Spleen (tissue), 11 donors: ENCODE results near the gene TOM1L2. TPM values are rescaled to one million over a fixed set of nuclear protein-coding genes. Genes with fewer than 3 reads are reported as not detected.

Source experiments
- DNase-seq: peaks from one replicate; pipeline ENCODE4 v3.0.0-alpha.2; 2020
- H3K27ac ChIP-seq, 8 donors: fragments of 200-600 bp; sonication (generic) in 7 of 8; 1 replicate in 4 of 8; 2 replicates in 4 of 8; pipeline versions ENCODE4 v1.5.0 to v1.8.0; 2016 to 2021; ENCODE audit warnings: inconsistent platforms in 4 of 8, mild to moderate bottlenecking in 4 of 8, moderate library complexity in 1 of 8
- H3K27me3 ChIP-seq, 7 donors: fragments of 200-600 bp; sonication (generic) in 6 of 7; replicated peaks in 1 of 7; 1 replicate in 4 of 7; 2 replicates in 3 of 7; pipeline versions ENCODE4 v1.5.0 to v1.8.0; 2016 to 2021; ENCODE audit warnings: inconsistent platforms in 3 of 7, mild to moderate bottlenecking in 1 of 7
- H3K36me3 ChIP-seq, 6 donors: fragments of 200-600 bp; sonication (generic) in 5 of 6; 1 replicate in 4 of 6; 2 replicates in 2 of 6; pipeline versions ENCODE4 v1.5.0 to v1.8.0; 2016 to 2021; ENCODE audit warnings: inconsistent platforms in 2 of 6
- H3K4me1 ChIP-seq, 6 donors: fragments of 200-600 bp; sonication (generic) in 5 of 6; 1 replicate in 3 of 6; 2 replicates in 3 of 6; pipeline versions ENCODE4 v1.5.0 to v1.8.0; 2016 to 2021; ENCODE audit warnings: inconsistent platforms in 3 of 6
- H3K4me3 ChIP-seq, 8 donors: fragments of 200-600 bp; sonication (generic) in 7 of 8; 1 replicate in 4 of 8; 2 replicates in 4 of 8; pipeline versions ENCODE4 v1.5.0 to v1.8.0; 2016 to 2021; ENCODE audit warnings: inconsistent platforms in 4 of 8, mild to moderate bottlenecking in 4 of 8, moderate library complexity in 2 of 8
- H3K9me3 ChIP-seq, 8 donors: fragments of 200-600 bp; sonication (generic) in 7 of 8; 1 replicate in 4 of 8; 2 replicates in 4 of 8; pipeline versions ENCODE4 v1.5.0 to v1.8.0; 2016 to 2021; ENCODE audit warnings: inconsistent platforms in 4 of 8
- POLR2A ChIP-seq, 3 donors: fragments of 450-650 bp; IDR thresholded peaks; one replicate each; pipeline ENCODE4 v1.5.1; 2017; ENCODE audit warnings: antibody characterized with exemption in 3 of 3, mild to moderate bottlenecking in 1 of 3
- POLR2AphosphoS5 ChIP-seq, 3 donors: sonication (generic); formaldehyde crosslinking; IDR thresholded peaks; one replicate each; pipeline ENCODE4 v1.5.1; 2017; ENCODE audit warnings: antibody characterized with exemption in 3 of 3
- WGBS, 5 donors: extraction: QIAGEN DNeasy Blood & Tissue Kit in 3 of 5; methylation state at CpG; one replicate each; pipeline versions ENCODE4 v1.1.5 to v1.1.7; 2013 to 2018; 5-methylcytosine and 5-hydroxymethylcytosine counted together
- intact Hi-C: fragments of 100-400 bp; cut with DNase I; formaldehyde crosslinking; loops from one replicate; pipeline ENCODE4 v1.15.0; 2023; ENCODE audit warnings: low total_unique reads
- polyA plus RNA-seq, 3 donors: library from polyadenylated mRNA; stranded (reverse); fragments of 200-250 nt; gene quantifications; one replicate each; pipeline ENCODE4 v1.2.1, GENCODE V29; 2013
- total RNA-seq, 7 donors: library from RNA; depleted of rRNA in 3 of 7; stranded (reverse); fragments of >200 nt in 3 of 7; fragmentation: NEBNext Ultra II Directional in 4 of 7; extraction: Animal tissue kit (Norgen Biotek cat#: 25700) in 4 of 7; gene quantifications; one replicate each; pipeline versions ENCODE4 v1.1.0 to v1.2.1, GENCODE V29; 2016 to 2021
- TF ChIP-seq, protein P1 (sequence below), 11 experiments: fragments of 200-600 bp in 7 of 11; fragments of 450-650 bp in 4 of 11; sonication (generic) in 4 of 11; IDR thresholded peaks in 8 of 11; conservative IDR thresholded peaks in 3 of 11; 1 replicate in 7 of 11; 2 replicates in 4 of 11; pipeline versions ENCODE4 v1.4.0 to v1.8.0; 2016 to 2021; ENCODE audit warnings: antibody characterized with exemption in 11 of 11, inconsistent platforms in 4 of 11, mild to moderate bottlenecking in 1 of 11
- donor health status: healthy with polysubstance abuse.
- donor health status: DM: no; HTN: no; CAD: no; lungs with moderate emphysema.
- donor health status: DM: no; HTN: no; CAD: no.
- donor health status: Bipolar disorder and iron deficiency.
- donor health status: healthy.
- donor health status: DM: no; HTN: no; CAD: no.
- donor health status: DM: yes; HTN: yes; CAD: no.

The TOM1L2 gene
- total and polyA plus RNA-seq, 10 donors = 5.3 to 82.6 (median 53.6) TPM

DNA sequence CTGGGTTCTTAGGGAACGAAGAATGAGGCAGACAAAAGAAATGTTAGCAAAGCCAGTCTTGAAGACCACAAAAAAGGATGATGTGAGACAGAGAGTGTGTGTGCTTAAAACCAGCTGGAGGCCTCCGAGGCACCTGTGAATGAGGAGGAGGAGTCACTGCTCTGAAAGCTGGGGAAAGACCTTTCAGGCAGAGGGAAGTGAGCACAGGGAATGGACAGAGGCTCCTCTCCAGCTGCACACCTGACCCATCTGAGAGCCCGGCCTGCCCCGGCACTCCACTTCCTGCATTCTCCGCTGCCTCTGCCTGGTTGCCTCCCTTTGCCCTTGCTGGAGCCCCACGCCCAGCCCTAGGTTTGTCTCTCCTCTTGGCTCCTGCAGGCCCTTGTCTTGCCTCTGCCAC lies 80.2 kb downstream of the TOM1L2 start:
- Histone ChIP-seq H3K4me1 (peaks cover 0 to 19% (median 5%) of the 10 kb centered on the region in 6 donors), H3K4me3 (no peak overlapping the region), H3K27ac (no peak overlapping the region), H3K36me3 (peaks cover 0 to 86% (median 16%) of the 10 kb centered on the region in 6 donors), H3K9me3 (no peaks in the 10 kb centered on the region), H3K27me3 (no peaks in the 10 kb centered on the region)
- intact Hi-C loops = loop anchor here (10.0 kb wide), 1 partner anchor 143 kb away; the partner anchor contains the start of genes ATPAF2 and GID4
- 47 to 87% (median 75%) methylated on average over 6 of the region's 6 CpGs for WGBS, 5 donors
- no peak for DNase-seq
- TF ChIP-seq, protein P1, sequence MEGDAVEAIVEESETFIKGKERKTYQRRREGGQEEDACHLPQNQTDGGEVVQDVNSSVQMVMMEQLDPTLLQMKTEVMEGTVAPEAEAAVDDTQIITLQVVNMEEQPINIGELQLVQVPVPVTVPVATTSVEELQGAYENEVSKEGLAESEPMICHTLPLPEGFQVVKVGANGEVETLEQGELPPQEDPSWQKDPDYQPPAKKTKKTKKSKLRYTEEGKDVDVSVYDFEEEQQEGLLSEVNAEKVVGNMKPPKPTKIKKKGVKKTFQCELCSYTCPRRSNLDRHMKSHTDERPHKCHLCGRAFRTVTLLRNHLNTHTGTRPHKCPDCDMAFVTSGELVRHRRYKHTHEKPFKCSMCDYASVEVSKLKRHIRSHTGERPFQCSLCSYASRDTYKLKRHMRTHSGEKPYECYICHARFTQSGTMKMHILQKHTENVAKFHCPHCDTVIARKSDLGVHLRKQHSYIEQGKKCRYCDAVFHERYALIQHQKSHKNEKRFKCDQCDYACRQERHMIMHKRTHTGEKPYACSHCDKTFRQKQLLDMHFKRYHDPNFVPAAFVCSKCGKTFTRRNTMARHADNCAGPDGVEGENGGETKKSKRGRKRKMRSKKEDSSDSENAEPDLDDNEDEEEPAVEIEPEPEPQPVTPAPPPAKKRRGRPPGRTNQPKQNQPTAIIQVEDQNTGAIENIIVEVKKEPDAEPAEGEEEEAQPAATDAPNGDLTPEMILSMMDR (IDR thresholded peaks at IDR 0.05 in 8 of 11, conservative IDR thresholded peaks at IDR 0.05 in 3 of 11) = no peak

DNA sequence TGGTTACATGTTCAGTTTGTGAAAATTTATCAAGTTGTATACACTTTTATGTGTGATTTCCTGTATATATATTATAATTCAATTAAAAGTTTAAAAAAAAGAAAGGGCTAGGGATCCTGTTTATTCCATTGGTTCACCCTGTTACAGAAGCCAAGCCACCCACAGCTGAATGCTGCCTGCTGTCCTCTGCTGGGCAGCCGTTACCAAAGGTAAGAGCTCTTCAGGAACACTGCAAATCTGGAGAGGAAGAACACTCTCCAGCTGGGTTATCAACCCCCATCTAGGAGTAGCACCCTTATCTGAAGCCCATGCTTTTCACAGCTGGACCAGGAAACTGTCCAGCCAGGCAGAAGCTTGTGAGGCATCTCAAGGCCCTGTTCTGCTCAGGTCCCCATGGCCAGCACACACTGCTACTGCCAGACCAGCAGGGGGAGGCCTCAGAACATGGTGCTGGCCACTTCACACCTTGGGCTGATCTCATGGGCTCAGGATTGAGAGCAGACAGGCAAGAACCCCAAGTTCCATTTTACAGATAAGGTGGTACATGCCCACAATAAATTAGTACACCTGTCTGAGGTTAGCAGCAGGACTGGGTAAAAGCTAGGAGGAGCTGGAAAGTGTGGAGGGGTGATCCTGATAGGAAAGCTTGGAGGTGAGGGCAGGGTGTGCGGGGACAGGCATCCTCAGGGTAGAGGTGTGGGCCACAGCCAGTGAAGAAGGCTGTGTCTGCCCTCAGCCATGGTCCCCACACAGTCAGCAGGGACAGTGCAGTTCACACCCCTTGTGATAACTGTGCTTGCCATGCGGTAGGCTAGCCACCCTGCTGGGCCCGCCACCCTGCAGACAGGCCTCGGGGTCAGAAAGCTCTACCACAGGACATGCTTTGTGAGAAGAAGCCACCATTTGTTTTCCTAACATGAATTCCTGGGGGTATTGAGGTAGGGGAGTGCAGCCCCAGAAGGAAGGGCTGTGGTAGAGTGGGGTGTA lies 81.1 kb downstream of the TOM1L2 start:
- peaks cover 0 to 19% (median 5%) of the 10 kb centered on the region in 6 donors for H3K4me1 ChIP-seq
- WGBS, 5 donors = 85 to 93% (median 89%) methylated on average over 5 of the region's 5 CpGs
- H3K27me3 ChIP-seq = no peaks in the 10 kb centered on the region
- H3K4me3 ChIP-seq = no peak overlapping the region
- H3K36me3 ChIP-seq = peaks cover 0 to 85% (median 11%) of the 10 kb centered on the region in 6 donors
- intact Hi-C loops = loop anchor here (10.0 kb wide), 1 partner anchor 144 kb away; the partner anchor contains the start of genes ATPAF2 and GID4
- H3K27ac ChIP-seq = no peak overlapping the region
- DNase-seq = peak; percentile 81
- H3K9me3 ChIP-seq = no peaks in the 10 kb centered on the region
- TF ChIP-seq, protein P1 (IDR thresholded peaks at IDR 0.05 in 8 of 11, conservative IDR thresholded peaks at IDR 0.05 in 3 of 11) = peak; percentile 30 to 78 (median 67)
- TF ChIP-seq POLR2A (IDR thresholded peaks at IDR 0.05) (no peak), POLR2AphosphoS5 (IDR thresholded peaks at IDR 0.05) (peak in 1 of 3 donors; percentile 62)

DNA sequence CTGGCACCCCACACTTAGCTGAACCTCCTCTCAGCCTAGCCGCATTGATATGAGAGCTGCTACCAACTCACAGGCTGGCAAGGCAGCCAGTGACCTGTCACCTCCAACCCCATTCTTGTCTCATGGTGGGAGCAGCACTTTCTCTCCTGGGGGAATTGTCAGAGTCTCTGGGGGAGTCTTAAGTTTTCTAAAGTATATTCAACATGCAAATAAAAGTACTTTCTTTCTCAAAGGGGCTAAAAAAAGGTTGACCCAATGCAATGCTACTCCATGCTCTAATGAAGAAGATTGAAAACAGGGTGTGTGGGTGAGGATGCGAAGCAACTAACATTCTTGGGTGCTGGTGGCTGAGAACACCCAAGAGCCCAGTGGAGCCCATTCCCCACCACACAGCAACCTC lies 82.3 kb downstream of the TOM1L2 start:
- peaks cover 0 to 19% (median 5%) of the 10 kb centered on the region in 6 donors for H3K4me1 ChIP-seq
- H3K9me3 ChIP-seq = no peaks in the 10 kb centered on the region
- 69 to 88% (median 82%) methylated on average over 2 of the region's 2 CpGs for WGBS, 5 donors
- no peak overlapping the region for H3K4me3 ChIP-seq
- no peak overlapping the region for H3K27ac ChIP-seq
- no peaks in the 10 kb centered on the region for H3K27me3 ChIP-seq
- intact Hi-C loops = loop anchor here (10.0 kb wide), 1 partner anchor 145 kb away; the partner anchor contains the start of genes ATPAF2 and GID4
- DNase-seq = no peak
- peaks cover 0 to 78% (median 12%) of the 10 kb centered on the region in 6 donors for H3K36me3 ChIP-seq
- TF ChIP-seq POLR2A (IDR thresholded peaks at IDR 0.05) (no peak), POLR2AphosphoS5 (IDR thresholded peaks at IDR 0.05) (no peak)
- TF ChIP-seq, protein P1 (IDR thresholded peaks at IDR 0.05 in 8 of 11, conservative IDR thresholded peaks at IDR 0.05 in 3 of 11) = no peak

DNA sequence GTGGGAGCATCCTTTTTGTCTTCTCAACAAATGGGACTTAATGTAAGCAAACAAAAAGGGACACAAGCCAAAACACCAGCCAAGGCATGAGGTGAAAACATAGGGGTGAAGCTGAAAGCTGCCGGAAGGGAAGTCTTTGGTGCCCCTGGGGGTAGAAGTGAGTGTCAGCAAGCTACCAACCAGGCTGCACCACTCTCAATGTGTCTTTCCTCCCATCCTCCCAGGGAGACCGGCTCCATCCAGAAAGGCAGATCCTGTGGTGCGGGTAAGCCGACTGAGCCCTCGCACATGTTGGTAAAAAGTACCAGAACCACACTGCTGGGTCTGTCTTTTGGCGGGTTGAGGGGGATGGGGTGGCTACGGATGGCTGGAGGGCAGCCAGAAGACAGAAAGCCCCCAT lies 83.4 kb downstream of the TOM1L2 start:
- 87 to 97% (median 93%) methylated on average over 7 of the region's 7 CpGs for WGBS, 5 donors
- intact Hi-C loops = no loop called here

More for the DNA sequence above, 83.4 kb downstream of the TOM1L2 start:
- H3K27me3 ChIP-seq = no peaks in the 10 kb centered on the region
- peaks cover 0 to 19% (median 5%) of the 10 kb centered on the region in 6 donors for H3K4me1 ChIP-seq
- H3K4me3 ChIP-seq = no peak overlapping the region
- no peak overlapping the region for H3K27ac ChIP-seq
- no peak for DNase-seq
- no peak for TF ChIP-seq POLR2AphosphoS5 (IDR thresholded peaks at IDR 0.05)
- peaks cover 0 to 78% (median 20%) of the 10 kb centered on the region in 6 donors for H3K36me3 ChIP-seq
- no peaks in the 10 kb centered on the region for H3K9me3 ChIP-seq
